Measurements from ENCODE around the gene TMEM62.

GRCh38 chr15:43103907-43104306 is 29.5 kb upstream of the TMEM62 start:
- no peak for TF ChIP-seq EZH2phosphoT487 (IDR thresholded peaks at IDR 0.05; ENCODE audit: borderline replicate concordance, low read length)
- TF ChIP-seq CTCF (IDR thresholded peaks at IDR 0.05; ENCODE audit: low read depth, low read length, poor library complexity, severe bottlenecking), result no peak
